ENCODE data around the gene C19orf18.
"Not testable (repeated sequence)": the region's sequence is repeated elsewhere in the genome, so short reads cannot be mapped to it uniquely, and the experiment has no call there.

DNA sequence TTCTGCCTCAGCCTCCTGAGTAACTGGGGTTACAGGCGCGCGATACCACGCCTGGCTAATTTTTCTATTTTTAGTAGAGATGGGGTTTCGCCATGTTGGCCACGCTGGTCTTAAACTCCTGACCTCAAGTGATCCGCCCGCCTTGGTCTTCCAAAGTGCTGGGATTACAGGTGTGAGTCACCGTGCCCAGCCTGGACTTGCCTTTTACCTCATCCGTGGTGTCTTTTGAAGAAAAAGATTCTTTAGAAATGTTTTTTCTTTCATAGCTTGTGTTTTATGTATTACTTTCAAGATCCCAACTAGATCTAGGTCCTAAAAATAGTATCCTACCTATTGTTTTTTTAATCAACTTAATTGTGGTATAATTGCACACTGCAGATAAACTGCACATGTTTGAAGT, 34.5 kb upstream of the C19orf18 start:
- TF ChIP-seq CTCF, POLR2AphosphoS5 (IDR thresholded peaks at IDR 0.05): not testable (repeated sequence)
